Suppressor macrophage (primary cell): ENCODE data around the gene FXR2.
"Not testable (repeated sequence)": the region's sequence is repeated elsewhere in the genome, so short reads cannot be mapped to it uniquely, and the experiment has no call there.

Experiments used
- DNase-seq, 4 experiments: peaks; one replicate each; pipeline ENCODE4 v3.0.0-alpha.2; 2020 to 2022

The FXR2 gene

GRCh38 chr17:7627250-7628121 is 12.8 kb upstream of the FXR2 start, which contains the start of gene SAT2:
Gene SAT2, minus strand, starts transcription at chr17:7627821. Its CDS starts 186 bp downstream, at chr17:7627635.
- peak; percentile 91 to 96 (median 94) for DNase-seq

- no peak for DNase-seq
These were observed 12.2 kb upstream of the FXR2 start for GRCh38 chr17:7626956-7627249.

- DNase-seq, result peak; percentile 82 to 90 (median 90)
These were observed 11.6 kb upstream of the FXR2 start for GRCh38 chr17:7626307-7626706.

- DNase-seq, result not testable (repeated sequence)
These were observed 11.1 kb upstream of the FXR2 start for GRCh38 chr17:7625749-7626148.

GRCh38 chr17:7623661-7624060 is 9.0 kb upstream of the FXR2 start:
- no peak for DNase-seq

GRCh38 chr17:7620835-7621234 is 6.1 kb upstream of the FXR2 start:
- no peak for DNase-seq

GRCh38 chr17:7618608-7619007 is 3.9 kb upstream of the FXR2 start:
- DNase-seq, result no peak

- DNase-seq, result no peak
These were observed 609 bp upstream of the FXR2 start for GRCh38 chr17:7615265-7615747.

GRCh38 chr17:7613769-7614424 is 800 bp downstream of the FXR2 start:
- no peak for DNase-seq

GRCh38 chr17:7612294-7612640 is 2.4 kb downstream of the FXR2 start:
- no peak for DNase-seq

- no peak for DNase-seq
These were observed 2.9 kb downstream of the FXR2 start for GRCh38 chr17:7611635-7612293.

- DNase-seq, result no peak
These were observed 4.1 kb downstream of the FXR2 start for GRCh38 chr17:7610641-7611040.

- no peak for DNase-seq
These were observed 8.4 kb downstream of the FXR2 start for GRCh38 chr17:7606280-7606679.

GRCh38 chr17:7597561-7597960 is 17.1 kb downstream of the FXR2 start:
- DNase-seq, result not testable (repeated sequence)

GRCh38 chr17:7593296-7593695 is 21.4 kb downstream of the FXR2 start:
- no peak for DNase-seq

- no peak for DNase-seq
These were observed 22.2 kb downstream of the FXR2 start for GRCh38 chr17:7592422-7593021.

GRCh38 chr17:7591596-7591995 is 23.1 kb downstream of the FXR2 start:
- no peak for DNase-seq

- DNase-seq, result no peak
These were observed 24.0 kb downstream of the FXR2 start for GRCh38 chr17:7590743-7591142.

- no peak for DNase-seq
These were observed 24.6 kb downstream of the FXR2 start, which contains the start of gene SOX15 for GRCh38 chr17:7589891-7590691. Gene SOX15, minus strand, starts transcription at chr17:7590094. Its CDS starts 418 bp downstream, at chr17:7589676.

GRCh38 chr17:7589204-7589868 is 25.4 kb downstream of the FXR2 start:
- peak; percentile 88 to 93 (median 90) for DNase-seq

GRCh38 chr17:7588553-7589203 is 26.0 kb downstream of the FXR2 start:
- DNase-seq, result no peak
